Bone marrow (tissue), 2 donors: Measurements from ENCODE around the gene SCAF4.
"Not testable (repeated sequence)": the region's sequence is repeated elsewhere in the genome, so short reads cannot be mapped to it uniquely, and the experiment has no call there.

Source experiments
- DNase-seq, 2 donors: peaks; one replicate each; lab custom pipeline; 2025; lab: John Stamatoyannopoulos, UW

SCAF4 gene

GRCh38 chr21:31731857-31732596, at the start of gene SCAF4:
TSS of gene SCAF4 (minus strand) at chr21:31732118. CDS start at chr21:31731692, 426 bp downstream.
- peak; percentile 45 to 77 for DNase-seq

- DNase-seq: no peak
These were observed 49.0 kb upstream of the SCAF4 start for GRCh38 chr21:31780944-31781343.

GRCh38 chr21:31778546-31778945, 46.6 kb upstream of the SCAF4 start:
- DNase-seq: no peak

- DNase-seq: no peak
These were observed 45.9 kb upstream of the SCAF4 start for GRCh38 chr21:31777857-31778256.

- no peak for DNase-seq
These were observed 42.1 kb upstream of the SCAF4 start for GRCh38 chr21:31774031-31774430.

GRCh38 chr21:31772674-31773555, 41.0 kb upstream of the SCAF4 start:
- DNase-seq: no peak

GRCh38 chr21:31771685-31772084, 39.8 kb upstream of the SCAF4 start:
- DNase-seq: no peak

- no peak for DNase-seq
These were observed 36.8 kb upstream of the SCAF4 start for GRCh38 chr21:31768710-31769109.

- DNase-seq: no peak
These were observed 35.0 kb upstream of the SCAF4 start for GRCh38 chr21:31766899-31767298.

GRCh38 chr21:31765850-31766249, 33.9 kb upstream of the SCAF4 start:
- DNase-seq: not testable (repeated sequence)

- no peak for DNase-seq
These were observed 29.0 kb upstream of the SCAF4 start for GRCh38 chr21:31760931-31761330.

- DNase-seq: no peak
These were observed 24.9 kb upstream of the SCAF4 start for GRCh38 chr21:31756787-31757186.

GRCh38 chr21:31755027-31755426, 23.1 kb upstream of the SCAF4 start:
- DNase-seq: no peak

- DNase-seq: no peak
These were observed 22.7 kb upstream of the SCAF4 start for GRCh38 chr21:31754708-31754960.

GRCh38 chr21:31753949-31754707, 22.2 kb upstream of the SCAF4 start:
- no peak for DNase-seq

- no peak for DNase-seq
These were observed 21.0 kb upstream of the SCAF4 start for GRCh38 chr21:31752967-31753366.

- DNase-seq: no peak
These were observed 20.4 kb upstream of the SCAF4 start for GRCh38 chr21:31752352-31752751.

GRCh38 chr21:31750843-31751242, 18.9 kb upstream of the SCAF4 start:
- no peak for DNase-seq

- DNase-seq: no peak
These were observed 12.4 kb upstream of the SCAF4 start for GRCh38 chr21:31744182-31744800.

- no peak for DNase-seq
These were observed 11.8 kb upstream of the SCAF4 start for GRCh38 chr21:31743712-31744111.

GRCh38 chr21:31741116-31741515, 9.2 kb upstream of the SCAF4 start:
- no peak for DNase-seq
